Erythroblast (primary cell): ENCODE results near the gene NDUFA7.

Experiments
- GATA1 ChIP-seq: IDR thresholded peaks from 2 replicates; pipeline ENCODE4 v1.6.1; 2011; ENCODE audit warnings: low read depth, mild to moderate bottlenecking, control low read depth, low read length, moderate library complexity
- POLR2A ChIP-seq: IDR thresholded peaks from 2 replicates; pipeline ENCODE4 v1.6.1; 2011; ENCODE audit warnings: mild to moderate bottlenecking, low read length

DNA sequence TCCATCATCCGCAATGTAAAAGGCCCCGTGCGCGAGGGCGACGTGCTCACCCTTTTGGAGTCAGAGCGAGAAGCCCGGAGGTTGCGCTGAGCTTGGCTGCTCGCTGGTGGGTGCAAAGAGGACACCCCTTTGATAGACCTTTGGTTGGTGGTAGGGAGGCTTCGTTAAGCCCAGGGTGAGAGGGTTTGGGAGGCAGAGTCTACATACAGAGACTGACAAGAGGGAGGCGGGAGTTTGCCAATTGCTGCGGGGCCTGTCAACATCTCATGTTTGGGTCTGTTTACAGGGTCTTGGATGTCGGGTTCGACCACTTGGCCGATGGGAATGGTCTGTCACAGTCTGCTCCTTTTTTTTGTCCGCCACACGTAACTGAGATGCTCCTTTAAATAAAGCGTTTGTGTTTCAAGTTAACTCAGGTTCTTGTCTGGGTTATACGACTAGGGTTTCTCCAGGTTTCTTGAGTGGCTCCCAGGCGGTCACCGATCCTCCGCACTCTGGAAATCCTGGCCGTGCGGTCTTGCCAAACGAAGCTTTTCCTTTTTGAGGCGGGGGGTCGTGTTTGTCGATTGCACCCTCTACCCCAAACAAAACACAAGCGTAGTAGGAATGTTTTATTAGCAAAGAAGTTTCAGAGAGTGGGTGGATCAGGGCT lies 937 bp upstream of the NDUFA7 start:
- TF ChIP-seq POLR2A (no peak), GATA1 (no peak)
